Kasumi-1 (cell line): ENCODE measurements around the gene TOMM34.

Experiments used
- DNase-seq, 2 experiments: peaks; one replicate each; lab custom pipeline; 2025; lab: John Stamatoyannopoulos, UW

The TOMM34 gene

DNA sequence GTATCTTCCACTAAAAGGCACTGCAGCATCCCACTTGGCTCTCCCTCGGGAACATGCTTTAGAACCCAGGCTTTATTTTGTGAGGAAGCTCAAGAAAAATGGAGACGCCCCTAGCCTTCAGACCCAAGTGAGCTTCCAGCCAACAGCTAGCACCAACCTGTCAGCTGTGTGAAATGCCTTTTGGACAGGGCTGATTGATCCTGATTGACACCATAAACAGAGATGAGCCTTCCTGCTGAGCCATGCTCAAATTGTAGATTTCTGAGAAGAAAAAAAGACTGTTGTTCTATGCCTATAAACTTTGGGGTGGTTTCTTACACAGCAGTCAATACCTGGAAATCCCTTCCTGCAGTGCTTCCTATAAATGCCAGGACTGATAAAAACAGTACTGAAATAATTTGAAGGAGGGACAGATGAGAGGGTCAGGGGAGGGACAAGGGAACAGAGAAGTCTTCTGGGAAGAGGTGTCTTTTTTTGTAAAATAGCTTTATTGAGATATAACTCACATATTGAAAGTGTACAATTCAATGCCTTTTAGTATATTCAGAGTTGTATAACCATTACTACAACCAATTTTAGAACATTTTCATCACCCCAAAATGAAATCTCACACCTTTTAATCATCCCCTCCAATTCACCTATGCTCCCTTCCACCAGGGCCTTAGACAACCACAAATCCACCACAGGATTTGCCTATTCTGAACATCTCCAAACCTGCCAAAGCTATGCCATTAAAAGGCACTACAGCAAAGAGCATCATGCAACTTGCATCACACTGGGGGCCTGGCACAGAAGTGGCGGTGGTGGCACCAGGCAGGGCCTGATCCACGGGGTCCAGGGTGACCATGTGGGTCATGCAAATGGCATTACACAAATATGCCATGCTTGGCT lies 3.4 kb upstream of the TOMM34 start:
- DNase-seq = no peak

DNA sequence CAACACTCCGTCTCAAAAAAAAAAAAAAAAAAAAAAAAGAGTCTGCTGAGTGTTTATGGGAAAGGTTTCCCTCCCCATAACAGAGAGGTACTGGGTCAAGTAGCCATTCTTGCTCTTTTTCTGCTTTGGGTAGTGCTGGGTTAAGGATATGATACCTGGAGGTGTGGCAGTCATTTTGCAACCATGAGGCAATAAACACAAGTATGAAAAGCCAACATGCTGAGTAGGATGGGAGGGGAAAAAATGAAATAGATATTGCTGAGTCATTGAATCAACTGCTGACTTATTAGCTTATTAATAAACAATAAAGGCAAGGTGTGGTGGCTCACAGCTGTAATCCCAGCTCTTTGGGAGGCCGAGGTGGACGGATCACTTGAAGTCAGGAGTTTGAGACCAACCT lies 2.3 kb upstream of the TOMM34 start:
- DNase-seq = no peak

DNA sequence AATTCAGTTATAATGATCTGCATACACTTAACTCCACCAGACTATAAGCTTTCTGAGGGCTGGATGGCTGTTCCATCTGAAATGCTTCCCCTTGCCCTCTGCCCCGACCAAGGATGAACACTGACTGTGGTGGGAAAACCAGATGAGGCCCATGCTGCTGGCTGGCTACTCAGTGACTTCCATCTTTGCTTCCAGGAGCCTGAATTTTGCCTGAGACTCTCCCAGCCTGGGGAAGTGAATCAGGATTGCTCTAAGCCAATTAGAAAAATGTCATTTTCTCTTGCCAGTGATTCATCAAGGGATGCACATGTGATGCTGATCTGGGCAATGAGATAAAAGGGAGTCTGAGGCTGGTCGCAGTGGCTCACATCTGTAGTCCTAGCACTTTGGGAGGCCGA lies 1.7 kb upstream of the TOMM34 start:
- no peak for DNase-seq

DNA sequence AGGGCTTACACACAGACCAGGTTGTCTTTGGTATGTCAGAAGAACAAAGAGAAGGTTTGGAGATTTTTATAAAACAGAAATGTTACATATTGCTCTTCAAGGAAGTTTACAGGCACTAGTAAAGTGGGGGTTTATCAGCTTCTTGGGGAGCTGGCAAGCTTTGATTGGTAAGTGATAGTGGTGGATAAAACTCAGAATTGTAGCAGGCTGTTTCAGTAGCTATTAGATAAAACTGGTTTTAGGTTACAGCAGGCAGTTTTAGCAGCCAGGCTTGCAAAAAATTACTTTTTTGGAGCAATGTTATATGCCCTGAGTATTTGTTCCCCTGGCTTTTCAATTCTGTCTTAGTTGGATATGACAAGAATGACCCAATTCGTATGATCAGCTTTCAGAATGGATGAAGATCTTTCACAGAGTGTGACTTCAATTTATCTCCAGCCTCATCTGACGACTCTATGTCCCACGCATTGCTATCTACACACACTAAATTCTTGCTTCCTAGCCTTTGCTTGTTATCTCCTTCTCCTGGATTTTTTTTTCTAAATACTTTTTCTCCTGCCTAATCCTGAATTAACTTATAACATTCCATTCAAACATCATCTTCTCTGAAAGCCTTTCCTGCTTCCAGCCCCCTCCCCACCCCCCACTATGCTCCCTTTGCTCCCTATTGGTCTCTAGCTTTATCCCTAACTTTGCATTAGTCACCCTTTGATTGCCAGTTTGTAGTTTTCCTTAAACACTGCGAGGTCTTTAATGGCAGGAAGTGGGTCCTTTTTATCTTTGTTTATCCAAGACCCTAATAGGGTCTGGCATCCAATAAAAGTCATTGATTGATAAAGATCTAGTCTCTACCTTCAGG lies 1.0 kb upstream of the TOMM34 start:
- no peak for DNase-seq

DNA sequence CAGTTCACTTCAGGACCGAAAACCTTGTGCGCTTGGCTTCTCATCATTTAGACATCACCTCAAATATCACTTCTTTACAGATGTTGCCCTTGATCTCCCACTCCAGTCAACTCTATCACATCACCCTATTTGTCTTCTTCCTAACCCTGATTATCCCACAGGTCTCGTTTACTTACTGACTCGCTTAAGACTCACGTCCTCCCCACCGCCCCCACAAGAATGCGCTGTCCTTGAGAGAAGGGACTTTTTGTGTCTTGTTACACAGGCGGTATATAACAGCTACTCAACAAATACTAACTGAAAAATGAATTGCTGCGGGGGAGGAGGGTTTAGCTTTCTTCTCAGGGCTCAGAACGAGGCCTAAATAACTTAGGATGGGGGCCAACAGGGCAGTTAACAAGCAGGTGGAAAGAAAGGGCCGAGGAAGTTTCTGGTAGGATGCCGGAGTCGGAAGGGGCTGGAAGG lies 527 bp downstream of the TOMM34 start:
- peak; percentile 21 to 44 for DNase-seq

DNA sequence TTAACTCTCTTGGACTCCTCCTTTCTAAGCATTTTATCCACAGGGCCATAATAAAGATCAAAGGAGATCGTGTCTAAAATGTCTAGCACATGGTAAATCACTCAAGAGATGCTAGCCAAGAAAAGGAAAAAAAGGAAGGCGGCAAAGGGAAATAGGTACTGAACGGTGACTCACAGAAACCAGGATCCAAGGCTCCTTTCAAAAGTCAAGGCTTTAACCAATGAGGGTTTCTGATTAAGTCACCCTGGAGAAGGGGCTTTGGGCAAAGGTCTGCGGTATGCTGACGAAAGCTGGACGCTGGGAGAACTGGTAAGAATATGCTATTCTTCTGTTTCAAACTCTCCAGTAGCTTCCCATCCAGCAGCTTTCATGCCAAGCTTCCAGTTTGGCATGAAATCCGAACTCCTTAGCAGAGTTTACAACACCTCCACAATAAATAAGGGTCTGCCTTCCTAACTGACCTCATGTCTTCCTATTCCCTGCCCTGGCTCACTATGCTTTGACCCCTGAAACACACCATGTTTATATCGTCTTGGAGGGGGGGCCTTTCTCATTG lies 1.0 kb downstream of the TOMM34 start:
- peak; percentile 10 to 20 for DNase-seq

DNA sequence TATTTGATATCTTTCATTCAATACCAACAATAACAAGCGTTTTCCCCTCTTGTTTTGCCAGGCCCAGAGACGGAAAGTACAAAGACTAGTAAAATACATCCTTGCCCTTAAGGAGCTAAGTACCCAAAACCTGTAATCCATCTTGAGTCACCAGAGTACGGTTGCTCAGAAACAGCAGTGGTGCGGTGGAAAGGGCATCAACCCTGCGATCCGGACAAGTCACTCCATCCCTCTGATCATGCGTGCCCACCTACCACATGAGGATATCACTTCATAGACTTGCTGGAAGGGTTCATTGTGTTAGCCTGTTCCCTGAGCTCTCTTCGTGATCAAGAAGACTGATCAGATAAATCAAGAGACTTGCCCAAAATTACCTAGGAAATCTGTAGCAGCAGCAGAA lies 1.9 kb downstream of the TOMM34 start:
- DNase-seq = no peak

DNA sequence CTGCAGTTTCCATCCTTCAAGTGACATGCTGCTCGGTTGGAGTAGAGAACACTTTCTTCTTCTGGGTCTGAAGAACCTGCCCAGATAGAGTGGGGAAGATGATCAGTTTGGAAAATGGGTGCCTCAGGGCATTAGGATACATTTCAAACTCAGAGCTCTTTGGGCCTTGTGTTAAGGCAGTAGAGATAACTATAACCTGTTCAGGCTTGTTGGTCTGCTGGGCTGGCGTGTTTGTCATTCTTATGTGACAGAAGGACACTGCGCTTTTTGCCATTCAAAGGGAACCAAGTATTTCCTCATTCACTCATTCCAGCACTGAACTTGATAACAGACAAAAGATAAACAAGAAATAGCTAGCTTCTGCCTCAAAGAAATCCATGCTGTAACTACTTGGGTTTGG lies 3.8 kb downstream of the TOMM34 start:
- DNase-seq = no peak

DNA sequence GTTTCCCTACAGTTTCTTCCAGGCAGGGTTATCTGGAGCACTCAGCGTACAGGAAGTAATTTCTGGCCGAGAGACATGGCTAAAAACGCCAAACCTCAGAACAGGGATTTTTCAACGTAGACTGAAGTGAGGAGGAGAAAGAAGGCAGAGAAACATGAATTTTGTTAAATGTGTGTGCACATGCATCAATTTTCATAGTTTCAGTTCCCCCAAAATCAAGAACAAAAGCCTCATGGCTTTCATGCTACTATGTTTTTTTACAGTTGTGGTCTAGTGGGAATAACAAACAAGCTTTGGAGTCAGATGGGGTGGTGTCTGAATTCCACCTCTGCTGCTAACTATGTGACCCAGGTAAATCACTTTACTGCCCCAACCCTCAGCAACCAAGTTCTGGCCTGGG lies 4.9 kb downstream of the TOMM34 start:
- DNase-seq = no peak

DNA sequence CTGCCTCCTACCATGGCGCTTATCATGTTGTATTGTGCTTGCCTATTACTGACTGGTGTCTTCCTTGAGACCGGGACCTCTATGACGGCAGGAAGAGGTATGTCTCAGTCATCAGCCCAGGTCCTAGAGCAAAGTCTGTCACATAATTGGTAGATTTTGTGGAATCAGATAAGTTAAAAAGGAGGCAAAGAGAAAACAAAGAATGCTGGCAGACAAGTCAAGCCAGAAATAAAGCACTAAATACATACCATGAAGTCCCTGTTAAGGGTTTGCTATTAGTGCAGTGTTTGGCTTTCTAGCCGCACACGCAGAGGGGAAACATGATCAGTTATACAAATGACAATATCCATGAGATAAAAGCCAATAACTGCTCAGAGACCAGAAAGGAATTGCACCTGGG lies 6.0 kb downstream of the TOMM34 start:
- no peak for DNase-seq

DNA sequence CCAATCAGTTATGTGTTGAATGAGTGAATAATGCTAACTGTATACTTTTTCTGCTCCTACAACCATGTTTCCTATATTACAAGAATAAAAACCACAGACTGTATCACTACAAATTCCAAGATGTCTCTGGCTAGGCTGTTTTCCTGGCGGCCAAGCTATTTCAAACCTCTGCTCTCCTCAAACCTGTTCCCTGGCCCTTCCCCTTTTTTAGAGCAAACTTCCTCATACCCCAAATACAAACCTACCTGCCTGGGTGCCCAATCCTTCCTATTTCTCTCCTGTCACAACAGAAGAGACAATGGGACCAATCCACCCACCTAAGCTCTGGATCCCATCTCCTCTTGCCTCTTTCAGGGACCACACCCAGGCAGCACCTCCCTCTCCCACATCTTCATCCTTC lies 7.5 kb downstream of the TOMM34 start:
- DNase-seq = no peak

DNA sequence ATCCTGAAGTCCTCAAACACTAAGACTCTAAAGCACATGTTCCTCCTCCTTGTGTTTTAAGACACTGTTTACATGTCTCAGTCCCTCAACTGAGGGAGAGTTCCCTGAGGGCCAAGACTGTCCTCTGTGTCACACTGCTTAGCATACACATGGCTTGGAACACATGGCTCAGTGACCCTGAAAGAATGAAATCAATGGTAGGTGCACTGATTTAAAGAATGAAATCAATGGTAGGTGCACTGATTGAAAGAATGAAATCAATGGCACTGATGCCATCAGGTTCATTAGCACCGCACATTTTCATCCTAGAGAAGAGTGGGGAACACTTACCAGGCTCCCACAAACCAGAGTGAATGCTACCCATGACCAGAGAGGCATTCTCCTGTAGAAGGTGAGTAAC lies 9.8 kb downstream of the TOMM34 start:
- no peak for DNase-seq

DNA sequence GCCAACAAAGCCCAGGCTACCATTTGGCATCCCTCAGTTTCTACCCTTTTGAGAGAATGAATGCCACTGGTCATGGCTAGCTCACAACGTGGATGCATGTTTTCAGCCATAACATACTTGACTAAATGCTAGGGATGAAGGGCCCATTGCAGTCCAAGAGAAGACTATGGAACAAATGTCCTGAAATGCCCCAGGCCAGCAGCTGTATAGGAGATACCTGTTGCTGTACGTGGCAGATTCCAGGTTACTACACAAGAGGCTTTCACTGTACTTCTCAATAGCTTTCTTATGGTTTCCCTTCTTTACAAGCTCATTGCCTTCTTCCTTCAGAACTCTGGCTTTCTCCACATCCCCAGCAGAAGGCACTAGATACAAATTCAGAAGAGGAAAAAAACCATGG lies 11.7 kb downstream of the TOMM34 start:
- DNase-seq = no peak

DNA sequence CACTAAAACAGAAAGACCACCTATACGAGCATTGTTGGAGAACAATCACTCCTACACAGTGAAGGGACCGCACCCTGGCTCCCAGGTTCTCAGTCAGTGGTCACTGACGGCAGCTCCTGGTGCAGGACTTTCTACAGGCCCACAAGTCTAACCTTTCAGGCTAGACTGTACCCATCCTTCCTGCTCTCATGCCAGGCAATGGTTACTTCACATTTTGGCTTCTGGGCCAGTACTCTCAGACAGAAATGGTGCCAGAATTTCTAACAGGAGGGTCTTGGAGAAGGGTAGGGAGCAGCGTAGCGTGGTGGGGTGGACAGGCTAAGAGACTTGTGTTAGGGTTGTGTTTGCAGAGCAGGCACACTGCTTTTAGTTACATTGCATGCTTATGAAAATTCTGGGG lies 12.1 kb downstream of the TOMM34 start:
- DNase-seq = no peak

DNA sequence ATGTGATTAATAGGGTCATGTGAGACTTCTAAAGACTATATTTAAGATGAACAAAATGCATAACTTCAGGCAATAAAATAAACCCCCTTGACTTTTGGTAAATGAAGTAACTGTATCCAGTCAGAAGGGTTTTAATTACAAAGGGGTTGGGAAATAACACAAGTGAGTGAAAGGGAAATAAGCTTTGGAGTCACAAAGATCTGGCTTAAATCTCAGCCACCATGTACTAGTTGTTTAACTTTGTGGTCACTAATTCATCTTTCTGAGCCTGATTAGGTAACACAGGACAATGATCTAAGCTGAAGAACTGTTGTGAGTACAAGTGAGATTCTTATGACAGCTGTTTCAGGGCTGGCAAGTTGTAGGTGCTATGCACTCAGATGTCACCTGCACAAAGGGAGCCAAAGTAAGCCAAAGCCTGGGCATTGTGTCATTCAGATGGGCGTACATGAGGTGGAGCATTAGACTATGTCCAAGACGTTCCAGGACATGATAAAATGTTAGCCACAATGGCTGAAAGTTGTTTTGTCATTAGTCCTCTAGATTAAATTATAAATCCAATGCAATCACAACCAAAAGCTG lies 13.8 kb downstream of the TOMM34 start:
- no peak for DNase-seq

DNA sequence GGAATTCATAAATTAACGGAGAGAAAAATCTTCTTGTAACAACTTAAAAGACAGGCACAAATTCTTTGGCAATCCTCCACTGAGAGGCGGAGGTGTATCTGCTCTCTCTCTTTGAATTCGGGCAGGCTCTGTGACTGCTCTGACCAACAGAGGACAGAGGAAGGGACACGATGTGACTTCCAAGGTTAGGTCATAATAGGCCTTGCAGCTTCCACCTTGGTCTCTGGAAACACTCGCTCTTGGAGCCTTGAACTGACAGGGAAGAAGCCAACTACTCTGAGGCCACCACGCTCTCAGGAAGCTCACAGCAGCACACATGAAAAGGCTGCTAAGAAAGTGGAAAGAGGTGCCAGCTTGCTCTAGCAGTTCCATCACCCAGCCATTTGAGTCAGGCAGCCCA lies 14.9 kb downstream of the TOMM34 start:
- DNase-seq = no peak

DNA sequence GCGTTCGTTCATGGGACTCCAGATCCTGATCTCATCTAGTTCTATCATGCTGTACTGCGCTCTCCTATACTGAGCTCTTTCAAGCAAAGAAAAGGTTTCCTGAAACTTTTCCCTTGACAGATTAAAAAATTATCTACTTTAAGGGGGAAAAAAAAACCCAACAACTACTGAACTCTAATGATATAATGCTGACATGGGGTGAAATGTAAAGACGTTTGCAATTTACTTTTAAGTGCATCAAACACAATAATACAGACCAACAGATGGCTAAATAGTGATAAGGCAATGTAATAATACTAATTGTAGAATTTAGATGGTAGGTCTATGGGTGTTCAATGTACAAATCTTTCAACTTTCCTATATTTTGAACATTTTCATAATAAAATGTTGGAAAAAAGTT lies 16.4 kb downstream of the TOMM34 start:
- no peak for DNase-seq

DNA sequence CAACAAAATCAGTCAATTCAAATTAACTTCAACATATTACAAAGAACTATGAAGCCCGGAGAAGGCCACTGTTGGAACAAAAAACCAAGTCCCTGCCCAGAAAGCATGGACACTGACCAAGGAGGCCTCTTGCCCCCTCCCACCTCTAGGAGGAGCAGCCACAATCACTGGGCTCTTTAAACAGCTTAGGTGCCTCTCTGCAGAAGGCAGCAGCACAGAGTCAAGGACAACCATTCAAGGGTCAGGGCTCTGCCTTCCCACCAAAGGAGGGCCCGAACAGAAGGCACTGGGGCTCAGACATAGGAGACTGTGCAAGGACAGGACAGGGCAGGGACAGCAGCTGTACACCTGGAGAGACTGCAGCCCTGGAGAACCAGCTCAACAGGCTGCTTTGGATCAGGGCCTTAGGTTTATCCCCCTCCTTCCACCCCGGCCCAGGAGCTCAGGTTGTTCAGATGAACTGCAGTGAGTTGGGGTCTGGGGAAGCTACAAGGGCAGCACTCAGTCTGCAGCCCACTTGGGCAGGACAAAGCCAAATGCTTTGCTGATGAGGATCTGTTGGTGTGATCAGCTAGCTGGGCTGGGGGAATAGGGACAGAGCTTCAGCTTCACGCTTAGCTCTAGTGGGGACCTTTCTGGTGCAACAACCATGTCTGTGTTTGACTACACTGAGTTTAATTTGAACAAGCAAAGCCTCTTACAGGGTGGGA lies 17.8 kb downstream of the TOMM34 start:
- DNase-seq = no peak

DNA sequence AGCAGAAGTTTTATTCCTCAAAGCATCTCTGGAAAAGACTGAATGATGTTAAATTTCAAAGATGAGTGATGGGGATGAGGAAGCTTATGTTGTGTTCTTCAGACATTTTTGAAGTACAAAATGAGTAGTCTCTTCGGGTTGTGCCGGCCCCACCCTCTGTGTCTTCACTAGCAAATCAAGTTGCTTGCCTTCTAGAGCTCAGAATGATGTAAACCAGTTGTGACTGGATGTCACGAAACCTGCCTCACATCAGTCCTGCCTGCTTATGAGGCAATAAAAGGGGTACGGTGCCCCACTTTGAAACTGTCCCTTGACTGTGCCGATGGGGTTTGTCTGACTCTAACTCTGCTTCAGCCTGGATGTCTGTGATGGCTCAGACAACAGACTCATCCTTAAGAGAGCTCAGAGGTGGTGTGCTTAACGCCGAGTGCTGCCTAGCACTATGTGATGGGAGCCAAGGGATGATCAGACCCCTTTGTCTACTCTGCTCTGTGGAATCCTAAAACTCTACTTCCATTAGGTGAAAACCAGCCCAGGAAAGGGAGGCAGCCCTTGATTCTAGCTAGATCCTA lies 19.0 kb downstream of the TOMM34 start:
- DNase-seq = no peak

DNA sequence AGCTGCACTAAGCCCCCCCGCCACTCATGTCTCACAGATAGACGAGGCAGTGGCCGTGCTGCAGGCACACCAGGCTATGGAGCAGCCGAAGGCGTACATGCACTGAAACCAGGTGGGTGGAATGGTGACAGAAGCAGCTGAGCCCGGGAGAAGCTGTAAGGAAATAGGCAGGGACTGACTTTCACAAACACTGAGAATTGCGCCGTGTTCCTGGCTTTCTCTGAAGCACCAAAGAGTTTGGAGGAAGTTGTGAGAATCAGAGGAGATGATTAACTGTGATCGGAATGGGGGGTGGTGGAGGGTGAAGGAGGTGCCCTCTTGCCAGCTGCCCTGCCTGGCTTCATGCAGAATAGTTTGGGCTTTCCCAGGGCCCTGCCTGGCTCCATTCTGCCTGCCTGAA lies 21.6 kb downstream of the TOMM34 start:
- no peak for DNase-seq

DNA sequence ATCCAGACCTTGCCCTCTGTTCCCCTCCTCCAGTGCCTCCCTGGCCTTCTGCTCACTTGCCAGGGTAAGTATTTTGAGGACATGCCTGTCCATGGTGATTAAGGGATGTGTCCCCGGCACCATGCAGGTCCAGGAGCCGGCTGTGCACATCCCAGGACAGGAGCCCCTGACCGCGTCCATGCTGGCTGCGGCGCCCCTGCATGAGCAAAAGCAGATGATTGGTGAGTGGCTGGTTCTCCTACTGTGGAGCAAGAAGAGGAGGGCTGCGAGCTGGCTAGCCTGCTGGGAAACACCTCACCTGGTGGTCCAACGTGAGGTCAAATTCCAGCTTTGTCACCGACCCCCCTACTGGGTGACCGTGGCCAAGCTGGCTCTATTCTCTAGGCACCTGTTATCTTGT lies 23.7 kb downstream of the TOMM34 start:
- DNase-seq = no peak
